HG03066 (cell line): ENCODE results near the gene NSD2.

Experiments used
- ATAC-seq: cut with Tn5 transposase; IDR thresholded peaks from one replicate; pipeline ENCODE4 v1.9.1; 2021; ENCODE audit warnings: low read depth; ENCODE audit not compliant: unreplicated experiment

Gene NSD2

DNA sequence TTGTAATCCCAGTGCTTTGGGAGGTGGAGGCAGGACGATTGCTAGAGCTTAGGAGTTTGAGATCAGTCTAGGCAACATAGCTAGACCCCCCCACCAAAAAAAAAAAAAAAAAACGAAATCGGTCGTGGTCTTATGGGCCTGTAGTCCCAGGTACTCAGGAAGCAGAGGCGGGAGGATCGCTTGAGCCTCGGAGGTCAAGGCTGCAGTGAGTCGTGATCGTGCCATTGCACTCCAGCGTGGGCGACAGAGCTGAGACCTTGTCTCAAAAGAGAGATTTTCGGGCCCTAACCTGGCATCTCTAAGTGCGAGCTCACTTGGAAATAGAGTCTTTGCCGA, 8.3 kb upstream of the NSD2 start:
- no peak for ATAC-seq

DNA sequence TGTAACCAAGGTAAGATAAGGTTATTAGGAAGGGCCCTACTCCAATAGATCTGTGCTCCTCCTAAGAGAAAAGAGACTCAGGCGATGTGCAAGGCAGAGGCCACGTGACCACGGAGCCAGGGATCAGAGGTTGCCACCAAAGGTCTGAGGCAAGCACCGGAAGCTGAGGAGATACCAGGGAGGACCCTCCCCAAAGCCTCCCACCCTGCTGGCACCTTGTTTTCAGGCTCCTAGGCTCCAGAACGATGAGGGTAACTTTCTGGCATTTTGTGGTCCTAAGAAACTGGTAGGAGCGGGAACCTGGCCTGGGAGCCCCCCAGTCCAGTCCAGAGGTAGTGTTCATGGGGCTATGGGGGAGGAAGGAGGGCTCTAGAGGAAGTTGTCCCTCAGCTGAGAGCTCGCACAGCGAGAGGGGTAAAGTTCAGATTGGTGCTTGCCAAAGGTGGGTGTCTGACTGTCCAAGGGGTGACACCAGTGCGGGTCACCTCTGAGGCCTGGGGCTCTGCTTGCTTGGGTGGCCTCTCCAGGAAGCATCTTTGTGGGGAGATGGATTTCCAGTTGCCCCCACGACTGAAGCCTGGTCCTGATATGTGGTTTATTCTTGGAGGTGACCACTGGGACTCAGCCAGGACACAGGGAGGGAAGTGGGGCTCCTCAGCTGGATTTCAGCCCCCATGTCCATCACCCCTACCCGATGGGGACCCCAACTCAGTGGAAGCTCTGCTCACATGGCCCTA, 7.7 kb upstream of the NSD2 start:
- ATAC-seq = no peak

DNA sequence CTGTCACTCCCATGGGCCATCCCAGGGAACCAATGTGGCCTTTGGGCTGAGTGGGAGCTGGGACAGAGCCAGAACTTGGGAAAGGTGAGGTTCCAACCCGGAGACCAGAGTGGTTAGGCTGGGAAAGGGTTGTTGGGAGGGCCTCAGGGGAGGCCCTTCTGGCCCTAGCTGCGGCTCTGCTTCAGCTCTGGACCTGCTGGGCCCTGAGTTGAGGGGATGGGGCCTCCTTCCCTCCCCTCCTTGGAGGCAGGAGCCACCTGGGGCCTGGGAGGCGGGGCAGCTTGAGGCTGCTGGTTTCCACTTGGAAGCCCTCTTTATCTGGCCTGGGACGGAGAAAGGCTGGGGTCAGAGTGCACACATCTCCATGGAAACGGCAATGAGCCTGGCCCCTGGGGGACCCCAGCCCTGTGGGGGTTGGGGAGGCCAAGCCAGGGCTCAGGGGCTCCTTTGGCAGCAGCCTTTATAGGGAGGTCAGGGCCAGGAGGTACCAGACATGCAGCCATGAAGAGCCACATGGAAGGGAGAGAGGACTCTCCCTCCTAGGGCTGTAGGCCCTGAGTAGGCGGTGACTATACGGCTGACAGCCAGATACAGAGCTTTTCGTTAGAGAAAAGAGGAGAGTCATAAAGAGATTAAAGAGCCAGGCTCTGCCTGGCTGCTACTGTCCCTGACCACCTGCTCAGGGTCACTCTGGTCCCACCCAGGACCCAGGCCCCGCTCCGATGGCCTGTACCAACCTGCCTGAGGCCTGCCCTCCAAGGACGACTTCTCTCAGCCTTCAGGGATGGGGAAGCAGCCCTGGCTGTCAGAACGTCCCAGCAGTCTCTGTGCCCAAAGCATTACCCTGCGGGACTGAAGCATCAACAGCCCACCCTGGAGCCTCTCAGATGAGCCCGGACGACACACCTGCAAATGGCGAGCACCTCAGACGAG, 6.9 kb upstream of the NSD2 start:
- ATAC-seq = no peak

DNA sequence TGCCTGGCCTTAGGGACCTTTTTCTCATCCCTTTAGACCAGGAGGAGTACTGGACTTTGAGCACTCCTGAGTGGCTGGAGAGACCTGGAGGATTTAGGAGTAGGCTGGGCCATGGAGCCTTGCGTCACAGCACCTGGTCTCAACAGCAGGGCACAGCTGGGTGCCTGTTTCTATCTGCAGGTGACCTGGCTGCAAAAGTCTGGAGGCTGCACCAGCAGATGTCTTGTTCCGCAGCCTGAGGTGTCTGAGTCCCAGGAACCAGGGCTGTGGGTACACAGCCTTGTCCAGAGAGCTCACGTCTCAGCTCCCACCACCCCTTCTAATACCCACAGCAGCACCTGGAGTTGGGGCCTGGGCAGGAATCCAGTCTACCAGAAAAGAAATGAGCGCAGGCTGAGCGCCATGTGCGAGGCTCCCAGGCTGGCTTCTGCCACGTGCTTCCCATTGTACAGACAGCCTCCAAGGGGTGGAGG, 5.0 kb upstream of the NSD2 start:
- no peak for ATAC-seq

DNA sequence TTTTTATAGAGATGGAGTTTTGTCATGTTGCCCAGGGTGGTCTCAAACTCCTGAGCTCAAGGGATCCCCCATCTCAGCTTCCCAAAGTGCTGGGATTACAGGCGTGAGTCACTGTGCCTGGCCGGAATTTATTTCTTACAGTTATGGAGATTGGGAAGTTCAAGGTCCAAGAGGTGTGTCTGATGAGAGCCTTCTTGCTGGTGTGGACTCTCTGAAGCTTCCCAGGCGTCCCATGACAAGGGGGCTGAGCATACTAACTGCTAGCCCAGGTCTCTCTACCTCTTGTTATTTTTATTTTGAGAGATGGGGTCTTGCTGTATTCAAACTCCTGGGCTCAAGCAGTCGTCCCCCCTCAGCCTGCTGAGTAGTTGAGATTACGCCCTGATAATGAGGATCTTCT, 2.9 kb upstream of the NSD2 start:
- no peak for ATAC-seq

DNA sequence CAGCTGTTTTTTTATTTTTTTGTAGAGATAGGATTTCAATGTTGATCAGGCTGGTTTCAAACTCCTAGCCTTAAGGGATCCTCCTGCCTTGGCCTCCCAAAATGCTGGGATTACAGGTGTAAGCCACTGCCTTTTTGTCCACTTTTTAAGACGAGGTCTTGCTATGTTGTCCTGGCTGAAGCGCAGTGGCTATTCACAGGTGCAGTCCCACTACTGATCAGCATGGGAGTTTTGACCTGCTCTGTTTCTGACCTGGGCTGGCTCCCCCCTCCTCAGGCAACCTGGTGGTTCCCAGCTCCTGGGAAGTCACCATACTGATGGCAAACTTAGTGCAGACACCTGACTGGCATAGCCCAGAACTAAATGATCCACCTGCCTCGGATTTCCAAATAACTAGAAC, 2.3 kb upstream of the NSD2 start:
- ATAC-seq = no peak

DNA sequence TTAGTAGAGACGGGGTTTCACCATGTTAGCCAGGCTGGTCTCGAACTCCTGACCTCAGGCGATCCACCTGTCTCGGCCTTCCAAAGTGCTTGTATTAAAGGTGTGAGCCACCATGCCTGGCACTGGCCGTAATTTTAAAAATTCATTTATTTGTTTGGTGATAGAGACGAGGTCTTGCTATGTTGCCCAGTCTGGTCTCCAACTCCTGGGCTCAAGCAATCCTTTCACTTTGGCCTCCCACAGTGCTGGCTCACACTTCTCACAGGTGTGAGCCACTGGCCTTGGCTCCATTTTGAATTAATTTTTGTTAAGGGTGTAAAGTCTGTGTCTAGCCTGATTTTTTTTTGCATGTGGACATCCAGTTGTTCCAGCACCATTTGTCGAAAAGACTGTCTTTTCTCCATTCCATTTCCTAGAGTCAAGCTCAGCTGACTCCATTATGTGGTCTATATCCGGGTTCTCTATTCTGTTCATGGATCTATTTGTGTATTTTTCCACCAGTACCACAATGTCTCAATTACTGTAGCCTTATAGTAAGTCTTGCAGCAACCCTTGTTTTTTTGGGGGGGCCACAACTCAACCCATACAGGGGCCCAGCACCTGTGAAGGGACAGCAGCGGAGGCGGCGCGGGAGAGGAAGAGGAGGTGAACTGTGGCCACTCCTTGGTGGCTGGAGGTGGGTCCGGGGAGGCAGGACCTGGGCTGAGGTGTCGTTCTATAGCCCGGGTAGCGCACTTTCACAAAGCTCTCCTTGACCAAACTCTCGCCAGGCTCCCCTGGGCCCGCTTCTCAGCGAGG, 1.5 kb upstream of the NSD2 start:
- peak; percentile 6 for ATAC-seq

DNA sequence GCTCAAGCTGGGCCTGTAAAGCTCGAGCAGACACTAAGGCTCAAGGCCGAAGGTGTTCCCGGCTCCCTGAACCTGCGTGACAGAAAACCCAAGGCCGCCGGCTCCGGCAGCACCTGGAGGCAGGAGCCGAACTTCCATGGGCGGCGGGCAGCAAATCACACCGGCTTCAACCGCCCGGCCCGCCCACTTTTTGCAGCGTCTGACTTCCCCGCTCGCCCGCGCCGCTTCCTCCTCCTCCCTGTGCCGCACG, 940 bp upstream of the NSD2 start:
- ATAC-seq = peak; percentile 49

DNA sequence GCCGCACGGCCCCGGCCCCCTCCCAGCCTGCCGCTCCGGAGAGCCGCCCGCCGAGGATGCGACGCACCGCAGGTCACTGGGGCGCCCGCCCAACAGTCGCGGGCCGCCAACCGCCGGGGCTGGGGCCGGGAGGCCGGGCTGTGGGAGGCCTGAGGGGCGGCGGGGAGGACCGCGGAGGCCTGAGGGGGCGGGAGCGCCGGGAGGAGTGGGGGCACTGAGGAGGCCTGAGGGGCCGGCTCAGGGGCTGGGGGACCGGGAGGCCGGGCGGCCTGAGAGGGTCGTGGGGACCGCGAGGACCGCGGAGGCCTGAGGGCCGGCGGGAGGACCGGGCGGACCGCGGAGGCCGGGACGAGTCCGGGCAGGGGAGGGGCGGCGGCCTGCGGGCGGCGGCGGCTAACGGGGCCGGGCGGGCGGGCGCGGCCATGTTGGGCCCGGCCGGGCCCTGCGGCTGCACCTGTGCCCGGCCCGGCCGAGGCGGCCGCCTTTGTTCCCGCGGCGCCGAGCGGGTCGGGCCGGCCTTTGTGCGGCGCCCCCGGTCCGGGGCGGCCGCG, 353 bp downstream of the NSD2 start:
- ATAC-seq = no peak

DNA sequence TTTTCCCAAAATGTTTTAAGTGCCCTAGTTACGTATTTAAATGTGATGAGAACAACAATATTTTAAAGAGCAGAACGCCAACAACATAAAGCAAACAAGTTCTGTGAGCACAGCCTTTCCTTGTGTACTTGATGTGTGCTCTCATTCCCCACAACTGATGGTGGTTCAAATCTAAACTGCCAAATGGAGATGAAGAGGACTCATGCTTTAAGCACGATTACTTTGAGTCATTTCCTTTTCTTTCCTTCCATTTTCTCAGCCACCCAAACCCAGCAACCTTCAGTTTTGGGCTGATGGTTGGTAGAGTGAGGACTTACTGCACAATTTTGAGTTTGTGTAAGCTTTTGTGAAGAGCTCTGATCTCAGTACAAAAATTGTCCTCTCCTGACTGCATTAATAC, 1.7 kb downstream of the NSD2 start:
- no peak for ATAC-seq

DNA sequence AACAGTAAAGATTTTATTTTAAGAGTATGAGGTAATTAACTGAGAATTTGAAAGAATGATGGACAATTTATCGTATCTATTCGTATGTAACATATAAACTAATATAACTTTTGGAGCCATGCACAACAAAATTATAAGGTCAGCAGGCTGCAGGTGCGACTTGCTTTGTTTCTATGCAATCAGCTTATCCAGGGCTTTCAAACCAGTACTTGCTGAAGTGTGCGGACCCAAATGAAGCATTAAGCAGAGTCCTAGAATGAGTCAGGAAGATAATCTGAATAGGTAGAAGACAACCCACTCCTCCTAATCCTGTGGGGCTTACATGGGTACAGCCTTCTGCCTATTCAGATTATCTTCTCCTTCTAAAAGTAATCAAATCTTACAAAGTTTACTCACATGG, 2.1 kb downstream of the NSD2 start:
- ATAC-seq = no peak

DNA sequence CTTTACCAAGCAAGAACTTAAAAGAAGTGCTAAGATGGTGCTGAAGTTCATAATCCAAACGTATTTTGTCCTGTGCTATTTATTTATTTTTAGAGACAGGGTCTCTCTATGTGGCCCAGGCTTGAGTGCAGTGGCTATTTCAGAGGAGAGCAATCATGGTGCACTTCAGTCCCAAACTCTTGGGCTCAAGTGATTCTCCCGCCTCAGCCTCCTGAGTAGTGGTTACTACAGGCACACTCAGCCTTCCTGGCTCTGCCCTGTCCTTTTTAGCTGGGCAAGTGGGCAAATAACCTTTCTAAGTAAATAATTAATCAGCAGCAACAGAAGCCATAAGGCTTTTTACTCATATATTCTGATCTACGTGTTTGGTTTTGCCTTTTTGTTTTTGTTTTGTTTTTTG, 2.6 kb downstream of the NSD2 start:
- ATAC-seq = no peak

DNA sequence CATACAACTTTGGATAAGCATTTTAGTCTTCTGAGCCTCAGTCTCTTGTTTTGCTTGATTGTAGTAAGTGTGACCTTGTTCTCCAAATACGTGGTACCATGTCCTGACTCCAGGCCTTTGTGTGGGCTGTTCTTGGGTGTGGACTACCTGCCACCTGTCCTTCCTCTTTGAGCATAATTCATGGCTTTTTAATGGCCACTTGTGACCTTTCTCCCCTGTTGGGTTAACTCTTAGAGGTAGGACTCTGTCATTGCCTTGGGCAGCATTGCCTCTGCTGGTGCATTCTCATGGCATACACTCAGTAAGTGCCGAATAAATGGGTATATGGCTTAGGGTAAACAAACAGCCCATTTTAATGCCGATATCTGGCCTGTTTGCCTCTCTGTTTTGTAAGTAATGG, 3.0 kb downstream of the NSD2 start:
- no peak for ATAC-seq

DNA sequence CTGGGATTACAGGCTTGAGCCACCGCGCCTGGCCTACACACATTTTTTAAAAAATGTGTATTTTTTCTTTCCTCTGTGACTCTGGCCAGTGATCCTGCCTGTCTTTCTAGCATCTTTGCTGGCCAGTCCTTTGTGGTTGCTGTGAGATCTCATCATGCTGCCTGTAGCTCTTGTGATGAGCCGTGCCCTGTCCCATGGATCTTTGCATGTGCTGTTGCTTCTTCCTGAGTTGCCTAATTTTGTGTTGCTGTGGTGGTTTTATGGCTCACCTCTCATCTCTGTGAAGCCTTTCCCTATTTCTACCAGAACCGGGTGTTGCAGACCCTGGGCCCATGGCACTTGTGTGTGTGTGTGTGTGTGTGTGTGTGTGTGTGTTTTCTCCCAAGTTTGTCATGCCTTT, 8.3 kb downstream of the NSD2 start:
- no peak for ATAC-seq

DNA sequence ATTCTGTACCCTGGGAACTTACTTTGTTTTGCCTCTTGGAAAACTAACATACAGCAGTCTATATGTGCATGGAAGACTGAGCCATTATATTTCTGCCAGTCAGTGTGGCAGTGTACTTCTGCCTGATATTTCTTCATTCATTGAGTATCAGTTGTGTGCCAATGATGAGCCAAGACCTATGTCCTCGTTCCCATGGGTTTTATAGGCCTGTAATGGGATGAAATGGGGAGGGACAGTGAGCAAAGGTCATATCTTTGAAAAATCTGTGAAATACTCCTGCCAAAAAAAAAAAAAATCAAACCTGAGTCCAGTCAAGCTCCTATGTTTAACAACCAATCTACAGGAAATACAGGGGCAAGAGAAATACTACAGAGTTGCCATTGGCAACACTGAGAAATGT, 9.1 kb downstream of the NSD2 start:
- no peak for ATAC-seq

DNA sequence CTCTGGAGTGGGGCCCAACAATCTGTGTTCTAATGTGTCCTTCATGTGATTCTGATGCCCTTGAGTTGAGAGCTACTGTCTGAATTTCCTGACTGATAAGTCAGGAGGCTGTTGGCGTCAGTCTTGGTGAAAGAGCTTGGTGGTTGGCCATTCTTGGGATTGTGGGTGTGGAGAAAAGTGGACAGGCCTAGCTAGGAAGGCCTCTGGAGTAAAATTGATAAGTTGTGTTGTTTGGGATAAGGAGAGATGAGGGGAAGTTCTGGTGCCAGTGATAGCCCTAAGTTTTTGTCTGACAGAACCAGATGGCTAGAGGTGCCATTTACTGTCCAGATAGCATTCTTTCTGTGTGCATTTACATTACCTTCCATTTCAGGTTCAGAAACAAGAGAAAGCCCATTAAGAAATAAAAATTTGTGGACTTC, 11.7 kb downstream of the NSD2 start:
- no peak for ATAC-seq

DNA sequence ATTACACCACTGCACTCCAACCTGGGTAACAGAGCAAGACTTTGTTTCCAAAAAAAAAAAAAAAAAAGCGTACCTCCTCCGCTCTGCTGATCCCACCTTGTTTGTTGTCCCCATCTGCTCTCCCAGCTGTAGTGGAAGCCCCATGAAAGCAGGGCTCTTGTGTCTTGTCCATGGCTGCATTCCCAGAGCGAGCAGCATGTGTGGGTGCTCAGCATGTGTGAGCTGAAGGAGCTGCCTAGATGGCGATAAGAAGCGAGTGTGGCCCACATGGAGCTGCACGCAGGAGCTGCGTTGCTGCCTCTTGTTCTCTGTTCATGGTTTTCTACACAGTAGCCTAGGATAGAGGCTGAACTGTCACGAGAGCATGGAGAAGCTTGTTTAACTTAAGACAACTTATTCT, 12.4 kb downstream of the NSD2 start:
- no peak for ATAC-seq

DNA sequence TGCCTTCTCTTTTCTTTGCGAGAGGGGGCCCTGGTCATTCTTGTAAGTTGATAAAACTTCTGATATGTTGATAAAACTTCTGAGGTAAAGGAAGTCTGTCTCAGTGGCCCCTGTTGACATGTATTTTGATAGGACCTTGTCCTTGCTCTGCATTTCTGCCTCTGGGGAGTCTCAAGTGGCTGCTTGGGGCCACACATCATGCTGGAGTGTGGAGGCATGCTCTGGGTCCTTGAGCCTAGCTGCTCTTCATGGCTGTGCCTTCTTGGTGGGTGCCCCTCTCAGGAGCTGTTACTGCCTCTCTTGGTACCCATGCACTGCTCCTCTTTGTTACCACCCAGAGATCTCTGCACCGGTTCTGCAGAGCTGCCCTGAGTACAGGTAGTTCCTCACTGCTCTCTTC, 14.2 kb downstream of the NSD2 start:
- no peak for ATAC-seq

DNA sequence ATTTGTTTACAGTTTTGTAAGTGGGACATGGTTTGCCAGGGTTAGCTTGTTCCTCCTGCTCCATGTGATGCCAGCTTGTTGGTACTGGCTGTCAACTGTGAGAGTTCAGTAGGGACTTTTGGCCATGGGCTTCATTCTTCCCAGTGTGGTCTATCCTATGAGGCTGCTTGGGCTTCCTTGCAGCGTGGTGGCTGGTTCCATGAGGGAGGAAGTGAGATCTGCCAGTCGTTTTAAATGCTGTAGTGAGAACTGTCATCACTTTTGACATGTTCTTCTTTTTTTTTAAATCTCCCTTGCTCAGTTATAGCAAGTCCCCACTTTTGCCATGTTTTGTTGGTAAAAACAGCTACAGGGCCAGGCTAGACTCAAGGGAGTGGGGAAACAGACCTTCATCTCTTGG, 15.9 kb downstream of the NSD2 start:
- no peak for ATAC-seq

DNA sequence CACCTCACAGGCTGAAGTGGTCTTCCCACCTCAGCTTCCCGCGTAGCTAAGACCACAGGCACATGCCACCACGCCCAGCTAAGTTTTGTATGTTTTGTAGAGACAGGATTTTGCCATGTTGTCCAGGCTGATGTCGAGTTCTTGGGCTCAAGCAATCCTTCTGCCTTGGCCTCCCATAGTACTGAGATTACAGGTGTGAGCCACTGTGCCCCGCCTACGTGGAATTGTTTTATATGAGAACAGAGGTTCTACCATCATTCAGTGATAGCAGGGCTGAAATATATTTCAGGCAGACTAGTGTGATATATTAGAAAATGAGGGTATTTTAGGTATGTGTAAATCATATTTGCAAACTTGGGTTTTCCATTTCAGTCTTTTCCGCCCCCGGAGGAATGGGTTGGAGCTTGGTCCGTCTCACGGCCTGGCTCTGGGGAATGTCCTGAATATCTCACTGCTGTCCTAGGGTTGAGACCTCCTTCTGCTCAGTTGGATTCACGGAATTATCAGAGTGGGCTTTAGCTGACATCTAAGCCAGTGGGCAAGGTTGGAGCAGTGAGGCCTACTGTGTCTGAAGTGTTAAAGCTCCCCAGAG, 19.9 kb downstream of the NSD2 start:
- ATAC-seq = no peak
